Panc1 (cell line): Measurements from ENCODE around the gene CORO7.

Source experiments
- REST ChIP-seq, 2 experiments: IDR thresholded peaks; 2 replicates each; pipeline ENCODE4 v1.6.1; 2011 to 2012; ENCODE audit warnings: low read depth in 2 of 2, control low read depth in 1 of 2, low read length in 1 of 2, mild to moderate bottlenecking in 1 of 2, moderate library complexity in 1 of 2; ENCODE audit not compliant: insufficient read depth in 1 of 2
- TF ChIP-seq, protein P1 (sequence below): fragments of 450-650 bp; IDR thresholded peaks from 2 replicates; pipeline ENCODE4 v1.5.1; 2017; ENCODE audit warnings: mild to moderate bottlenecking

DNA sequence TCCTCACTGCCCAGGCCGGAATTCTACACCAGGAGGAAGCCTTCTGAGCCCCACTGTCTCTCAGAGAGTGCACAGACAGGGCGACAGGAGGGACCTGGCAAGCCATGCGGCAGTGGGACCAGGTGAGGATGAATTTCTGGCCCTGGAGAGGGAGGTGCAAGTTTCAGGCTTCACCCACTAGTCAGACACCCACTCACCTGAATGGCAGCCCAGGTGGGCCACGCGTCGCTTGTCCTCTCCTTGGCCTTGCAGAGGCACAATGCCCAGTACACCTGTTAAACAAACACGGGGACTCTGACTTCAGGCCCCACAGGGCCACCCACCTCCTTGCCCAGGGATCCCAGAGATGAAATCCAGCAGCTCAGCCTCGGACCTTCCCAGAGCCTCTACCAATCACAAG is 4.2 kb downstream of the CORO7 start:
- TF ChIP-seq, protein P1, sequence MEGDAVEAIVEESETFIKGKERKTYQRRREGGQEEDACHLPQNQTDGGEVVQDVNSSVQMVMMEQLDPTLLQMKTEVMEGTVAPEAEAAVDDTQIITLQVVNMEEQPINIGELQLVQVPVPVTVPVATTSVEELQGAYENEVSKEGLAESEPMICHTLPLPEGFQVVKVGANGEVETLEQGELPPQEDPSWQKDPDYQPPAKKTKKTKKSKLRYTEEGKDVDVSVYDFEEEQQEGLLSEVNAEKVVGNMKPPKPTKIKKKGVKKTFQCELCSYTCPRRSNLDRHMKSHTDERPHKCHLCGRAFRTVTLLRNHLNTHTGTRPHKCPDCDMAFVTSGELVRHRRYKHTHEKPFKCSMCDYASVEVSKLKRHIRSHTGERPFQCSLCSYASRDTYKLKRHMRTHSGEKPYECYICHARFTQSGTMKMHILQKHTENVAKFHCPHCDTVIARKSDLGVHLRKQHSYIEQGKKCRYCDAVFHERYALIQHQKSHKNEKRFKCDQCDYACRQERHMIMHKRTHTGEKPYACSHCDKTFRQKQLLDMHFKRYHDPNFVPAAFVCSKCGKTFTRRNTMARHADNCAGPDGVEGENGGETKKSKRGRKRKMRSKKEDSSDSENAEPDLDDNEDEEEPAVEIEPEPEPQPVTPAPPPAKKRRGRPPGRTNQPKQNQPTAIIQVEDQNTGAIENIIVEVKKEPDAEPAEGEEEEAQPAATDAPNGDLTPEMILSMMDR: no peak
- TF ChIP-seq REST (IDR thresholded peaks at IDR 0.05; ENCODE audit: insufficient read depth in 1 of 2, low read depth in 2 of 2, low read length in 1 of 2): no peak
